PC-9 (cell line): ENCODE results near the gene LIPC. TPM values are rescaled to one million over a fixed set of nuclear protein-coding genes. Genes with fewer than 3 reads are reported as not detected.
A peak's percentile ranks its signal among the peaks of the same experiment; 100 is the strongest.

Experiments used
- BruUV-seq: library from RNA; stranded (reverse); fragments of 400-500 nt; replicated peaks from 2 replicates; lab custom pipeline; 2021; lab: Mats Ljungman, UMichigan
- CTCF ChIA-PET: fragments of 300-600 bp; sonication (Branson Sonifier 250); formaldehyde crosslinking; loops from one replicate; lab custom pipeline; 2022; ENCODE audit warnings: antibody characterized with exemption; lab: Charles Lee
- POLR2A ChIA-PET: fragments of 300-600 bp; sonication (Branson Sonifier 250); formaldehyde crosslinking; loops from one replicate; lab custom pipeline; 2022; ENCODE audit warnings: antibody characterized with exemption; ENCODE audit not compliant: unreplicated experiment; lab: Charles Lee
- DNase-seq, 2 experiments: peaks; one replicate each; pipeline versions ENCODE4 v3.0.0 to v3.0.0-alpha.2; 2015 to 2022; ENCODE audit warnings: mixed read lengths in 1 of 2
- H2AFZ ChIP-seq: fragments of 200-600 bp; sonication (generic); 2 replicates; pipeline ENCODE4 v1.8.1; 2017; ENCODE audit warnings: antibody characterized with exemption
- H3F3A ChIP-seq: fragments of 200-600 bp; sonication (generic); 2 replicates; pipeline ENCODE4 v1.8.1; 2017; ENCODE audit warnings: antibody characterized with exemption, mild to moderate bottlenecking, low read depth; ENCODE audit not compliant: insufficient read depth
- H3K27ac ChIP-seq: fragments of 200-600 bp; sonication (generic); 2 replicates; pipeline ENCODE4 v1.6.1; 2016; ENCODE audit warnings: mixed run types
- H3K27me3 ChIP-seq: fragments of 200-600 bp; sonication (generic); 2 replicates; pipeline ENCODE4 v1.6.1; 2016; ENCODE audit warnings: low read depth, mixed run types; ENCODE audit not compliant: insufficient read depth
- H3K36me3 ChIP-seq: fragments of 200-600 bp; sonication (generic); 2 replicates; pipeline ENCODE4 v1.6.1; 2016; ENCODE audit warnings: low read depth, mixed run types
- H3K4me1 ChIP-seq: fragments of 200-600 bp; sonication (generic); replicated peaks from 2 replicates; pipeline ENCODE4 v1.6.1; 2016; ENCODE audit warnings: mixed run types; ENCODE audit not compliant: insufficient read depth
- H3K4me2 ChIP-seq: fragments of 200-600 bp; sonication (generic); 2 replicates; pipeline ENCODE4 v1.6.1; 2017; ENCODE audit warnings: mixed run types
- H3K4me3 ChIP-seq: fragments of 200-600 bp; sonication (generic); 2 replicates; pipeline ENCODE4 v1.6.1; 2016; ENCODE audit warnings: mixed run types
- H3K79me2 ChIP-seq: fragments of 200-600 bp; sonication (generic); 2 replicates; pipeline ENCODE4 v1.6.1; 2017; ENCODE audit warnings: low read depth, mixed run types
- H3K9me2 ChIP-seq: fragments of 200-600 bp; sonication (generic); 2 replicates; pipeline ENCODE4 v1.8.1; 2017; ENCODE audit warnings: mild to moderate bottlenecking; ENCODE audit not compliant: insufficient read depth
- H3K9me3 ChIP-seq: fragments of 200-600 bp; sonication (generic); 2 replicates; pipeline ENCODE4 v1.8.1; 2016; ENCODE audit warnings: low read depth; ENCODE audit not compliant: insufficient read depth
- H4K20me1 ChIP-seq: fragments of 200-600 bp; sonication (generic); 2 replicates; pipeline ENCODE4 v1.8.1; 2017; ENCODE audit not compliant: insufficient read depth
- EZH2 ChIP-seq: fragments of 200-600 bp; sonication (generic); IDR thresholded peaks from 2 replicates; pipeline ENCODE4 v1.8.0; 2017; ENCODE audit warnings: antibody characterized with exemption, low read depth
- intact Hi-C: fragments of 100-400 bp; cut with micrococcal nuclease; formaldehyde crosslinking; loops from one replicate; pipeline ENCODE4 v1.10.0; 2022; ENCODE audit not compliant: unreplicated experiment
- total RNA-seq: library from RNA; stranded (reverse); gene quantifications from 2 replicates; pipeline ENCODE4 v1.2.3, GENCODE V29; 2021
- TF ChIP-seq, protein P1 (sequence below): fragments of 200-600 bp; sonication (generic); conservative IDR thresholded peaks from 2 replicates; pipeline ENCODE4 v1.6.1; 2017; ENCODE audit warnings: mixed run types, antibody characterized with exemption, mild to moderate bottlenecking, moderate library complexity

LIPC gene
- total RNA-seq, 1 experiment from 2014 or later, result not detected

DNA sequence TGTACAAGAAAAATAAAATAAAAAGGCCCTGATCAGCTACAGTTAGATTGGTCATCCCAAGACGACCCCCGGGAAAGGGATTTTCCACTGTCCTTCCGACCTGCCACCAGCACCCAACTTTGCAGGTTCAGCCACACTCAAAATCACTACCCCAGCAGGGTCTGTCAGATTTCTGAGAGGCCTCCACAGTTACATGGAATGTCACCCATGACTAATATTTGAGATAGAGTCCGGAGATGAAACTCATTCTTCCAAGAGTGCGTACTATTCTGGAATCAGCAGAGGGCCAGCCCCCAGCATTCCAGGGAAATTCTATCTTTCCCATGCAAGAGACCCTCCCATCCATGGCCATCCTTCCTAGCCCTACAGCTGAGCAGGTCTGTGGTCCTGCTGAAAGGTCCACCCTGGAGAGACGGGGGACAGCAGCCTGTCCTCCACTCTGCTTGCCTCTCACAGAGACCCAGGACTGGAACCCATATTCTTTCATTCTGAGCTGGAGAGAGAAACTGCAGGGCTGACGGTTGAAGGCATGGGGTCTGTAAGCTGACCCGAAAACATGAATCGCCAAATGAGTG is 5.8 kb downstream of the LIPC start:
- Histone ChIP-seq H4K20me1 (no peaks in the 10 kb centered on the region), H3K4me3 (no peak overlapping the region), H3K4me1 (peaks cover 61% of the 10 kb centered on the region), H3K4me2 (no peak overlapping the region), H3K9me3 (no peaks in the 10 kb centered on the region), H2AFZ (no peak overlapping the region), H3K79me2 (no peaks in the 10 kb centered on the region), H3K27me3 (no peaks in the 10 kb centered on the region), H3K9me2 (no peaks in the 10 kb centered on the region), H3K27ac (no peak overlapping the region), H3K36me3 (no peaks in the 10 kb centered on the region), H3F3A (peaks cover 35% of the 10 kb centered on the region)
- TF ChIP-seq EZH2, result no peak
- TF ChIP-seq, protein P1, sequence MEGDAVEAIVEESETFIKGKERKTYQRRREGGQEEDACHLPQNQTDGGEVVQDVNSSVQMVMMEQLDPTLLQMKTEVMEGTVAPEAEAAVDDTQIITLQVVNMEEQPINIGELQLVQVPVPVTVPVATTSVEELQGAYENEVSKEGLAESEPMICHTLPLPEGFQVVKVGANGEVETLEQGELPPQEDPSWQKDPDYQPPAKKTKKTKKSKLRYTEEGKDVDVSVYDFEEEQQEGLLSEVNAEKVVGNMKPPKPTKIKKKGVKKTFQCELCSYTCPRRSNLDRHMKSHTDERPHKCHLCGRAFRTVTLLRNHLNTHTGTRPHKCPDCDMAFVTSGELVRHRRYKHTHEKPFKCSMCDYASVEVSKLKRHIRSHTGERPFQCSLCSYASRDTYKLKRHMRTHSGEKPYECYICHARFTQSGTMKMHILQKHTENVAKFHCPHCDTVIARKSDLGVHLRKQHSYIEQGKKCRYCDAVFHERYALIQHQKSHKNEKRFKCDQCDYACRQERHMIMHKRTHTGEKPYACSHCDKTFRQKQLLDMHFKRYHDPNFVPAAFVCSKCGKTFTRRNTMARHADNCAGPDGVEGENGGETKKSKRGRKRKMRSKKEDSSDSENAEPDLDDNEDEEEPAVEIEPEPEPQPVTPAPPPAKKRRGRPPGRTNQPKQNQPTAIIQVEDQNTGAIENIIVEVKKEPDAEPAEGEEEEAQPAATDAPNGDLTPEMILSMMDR, result no peak
- CTCF ChIA-PET, result no interaction called here
- no TSS peak for BruUV-seq
- no peak for DNase-seq
- POLR2A ChIA-PET, result interaction anchor here (0.6 kb wide), 1 partner anchor 45 kb away, joined by 4 read pairs; no protein-coding TSS in a partner anchor
- intact Hi-C loops, result no loop called here

DNA sequence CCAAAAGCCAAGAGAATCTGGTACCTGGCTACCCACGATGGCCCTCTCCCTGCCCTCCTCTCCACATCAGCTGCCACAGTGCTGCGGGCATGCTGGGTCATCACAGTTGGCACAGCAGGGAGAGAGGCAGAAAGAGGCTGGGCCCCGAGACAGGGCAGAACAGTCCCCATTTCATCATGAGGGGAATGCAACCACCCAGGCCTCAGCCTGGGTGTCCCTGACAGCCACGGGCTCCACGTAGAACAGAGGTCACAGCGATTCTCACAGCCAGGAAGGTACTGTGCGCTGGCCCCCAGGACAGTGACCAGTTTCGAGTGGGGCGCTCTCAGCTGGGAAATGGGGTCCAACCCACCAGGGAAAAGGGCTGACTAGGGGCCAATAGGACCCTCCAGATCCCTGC is 6.3 kb downstream of the LIPC start:
- intact Hi-C loops, result no loop called here
- ChIA-PET POLR2A (no interaction called here), CTCF (no interaction called here)
- H3K4me1 ChIP-seq, result peaks cover 61% of the 10 kb centered on the region
- TF ChIP-seq EZH2, result no peak
- TF ChIP-seq, protein P1, result no peak
- no peak overlapping the region for H2AFZ ChIP-seq
- H3K27ac ChIP-seq, result no peak overlapping the region; the same call in 1 of the 2 replicates
- no peaks in the 10 kb centered on the region for H3K9me2 ChIP-seq
- no peaks in the 10 kb centered on the region for H3K27me3 ChIP-seq
- no peaks in the 10 kb centered on the region for H3K79me2 ChIP-seq
- peaks cover 40% of the 10 kb centered on the region for H3F3A ChIP-seq
- H3K36me3 ChIP-seq, result no peaks in the 10 kb centered on the region
- H3K4me2 ChIP-seq, result no peak overlapping the region
- no TSS peak for BruUV-seq
- no peaks in the 10 kb centered on the region for H4K20me1 ChIP-seq
- DNase-seq, result no peak
- no peaks in the 10 kb centered on the region for H3K9me3 ChIP-seq
- no peak overlapping the region for H3K4me3 ChIP-seq

DNA sequence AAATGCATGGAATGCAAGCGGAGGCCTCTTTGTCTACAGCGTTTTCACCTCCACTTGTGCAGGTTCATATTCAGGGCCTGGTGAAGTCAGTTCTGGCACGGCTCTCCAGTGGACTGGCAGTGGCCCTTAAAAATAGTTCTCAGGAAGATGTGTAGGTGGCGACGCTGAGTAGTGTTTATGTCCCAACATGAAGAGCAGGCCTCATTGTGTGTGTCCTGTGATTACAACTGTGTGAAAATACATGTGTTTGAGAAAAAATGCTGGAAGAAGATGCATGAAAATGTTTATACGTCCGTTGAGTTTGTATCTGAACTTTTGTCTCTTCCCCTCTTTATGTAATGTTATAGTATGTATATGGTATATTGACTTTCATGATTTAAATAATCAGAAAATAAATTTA is 7.2 kb downstream of the LIPC start:
- intact Hi-C loops, result no loop called here
- TF ChIP-seq, protein P1, result peak; percentile 45
- TF ChIP-seq EZH2, result no peak
- H4K20me1 ChIP-seq, result no peaks in the 10 kb centered on the region
- no TSS peak for BruUV-seq
- CTCF ChIA-PET, result no interaction called here
- peaks cover 58% of the 10 kb centered on the region for H3K4me1 ChIP-seq
- H3K36me3 ChIP-seq, result no peaks in the 10 kb centered on the region
- H3K9me2 ChIP-seq, result no peaks in the 10 kb centered on the region
- H3K27ac ChIP-seq, result peak overlapping the region; percentile 100
- H2AFZ ChIP-seq, result no peak overlapping the region
- no peak overlapping the region for H3K4me3 ChIP-seq
- no peaks in the 10 kb centered on the region for H3K27me3 ChIP-seq
- DNase-seq, result peak; percentile 18 to 44
- H3K79me2 ChIP-seq, result no peaks in the 10 kb centered on the region
- H3F3A ChIP-seq, result peaks cover 42% of the 10 kb centered on the region
- H3K4me2 ChIP-seq, result peak overlapping the region; percentile 76; the same call in 1 of the 2 replicates
- POLR2A ChIA-PET, result no interaction called here
- no peaks in the 10 kb centered on the region for H3K9me3 ChIP-seq
